Measurements from ENCODE around the gene ATXN10.

Gene ATXN10

GRCh38 chr22:45878901-45879551, 207.4 kb downstream of the ATXN10 start:
- no peak for DNase-seq (ENCODE audit: low read depth)

GRCh38 chr22:45879552-45879949, 207.9 kb downstream of the ATXN10 start:
- DNase-seq (ENCODE audit: low read depth): no peak

DNA sequence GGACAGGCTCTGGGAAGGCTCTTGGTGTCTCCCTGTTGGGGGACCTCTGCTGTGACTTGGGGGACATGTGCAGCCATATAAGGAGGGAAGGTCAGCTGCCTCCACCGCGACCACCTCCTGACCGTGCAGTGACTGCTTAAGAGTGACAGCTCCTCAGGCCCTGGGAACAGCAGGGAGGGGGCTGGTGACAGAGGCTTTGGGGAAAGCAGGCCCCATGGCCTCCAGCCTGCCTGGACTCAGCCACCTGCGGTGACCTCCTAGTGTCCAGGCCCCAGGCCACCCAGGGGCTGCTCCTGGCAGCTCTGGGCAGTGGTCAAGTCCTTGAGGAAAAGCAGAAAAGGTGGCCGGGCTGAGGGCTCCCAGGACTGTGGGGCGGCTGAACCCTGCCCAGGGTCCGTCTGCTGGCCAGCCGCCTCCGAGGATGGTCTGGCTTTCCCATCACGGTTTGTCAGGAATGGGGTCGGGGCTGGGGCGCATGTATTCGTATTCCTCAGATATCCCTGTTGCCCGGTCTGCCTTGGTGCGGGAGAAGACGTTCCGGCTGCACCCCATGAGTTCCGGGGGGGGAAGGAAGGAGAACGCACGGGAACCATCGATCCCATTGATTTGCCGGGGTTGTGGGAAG, 208.6 kb downstream of the ATXN10 start:
- DNase-seq (ENCODE audit: low read depth): no peak

- DNase-seq (ENCODE audit: low read depth): no peak
These were observed 209.3 kb downstream of the ATXN10 start for GRCh38 chr22:45880716-45881523.

- no peak for DNase-seq (ENCODE audit: low read depth)
These were observed 209.9 kb downstream of the ATXN10 start for GRCh38 chr22:45881524-45881875.

DNA sequence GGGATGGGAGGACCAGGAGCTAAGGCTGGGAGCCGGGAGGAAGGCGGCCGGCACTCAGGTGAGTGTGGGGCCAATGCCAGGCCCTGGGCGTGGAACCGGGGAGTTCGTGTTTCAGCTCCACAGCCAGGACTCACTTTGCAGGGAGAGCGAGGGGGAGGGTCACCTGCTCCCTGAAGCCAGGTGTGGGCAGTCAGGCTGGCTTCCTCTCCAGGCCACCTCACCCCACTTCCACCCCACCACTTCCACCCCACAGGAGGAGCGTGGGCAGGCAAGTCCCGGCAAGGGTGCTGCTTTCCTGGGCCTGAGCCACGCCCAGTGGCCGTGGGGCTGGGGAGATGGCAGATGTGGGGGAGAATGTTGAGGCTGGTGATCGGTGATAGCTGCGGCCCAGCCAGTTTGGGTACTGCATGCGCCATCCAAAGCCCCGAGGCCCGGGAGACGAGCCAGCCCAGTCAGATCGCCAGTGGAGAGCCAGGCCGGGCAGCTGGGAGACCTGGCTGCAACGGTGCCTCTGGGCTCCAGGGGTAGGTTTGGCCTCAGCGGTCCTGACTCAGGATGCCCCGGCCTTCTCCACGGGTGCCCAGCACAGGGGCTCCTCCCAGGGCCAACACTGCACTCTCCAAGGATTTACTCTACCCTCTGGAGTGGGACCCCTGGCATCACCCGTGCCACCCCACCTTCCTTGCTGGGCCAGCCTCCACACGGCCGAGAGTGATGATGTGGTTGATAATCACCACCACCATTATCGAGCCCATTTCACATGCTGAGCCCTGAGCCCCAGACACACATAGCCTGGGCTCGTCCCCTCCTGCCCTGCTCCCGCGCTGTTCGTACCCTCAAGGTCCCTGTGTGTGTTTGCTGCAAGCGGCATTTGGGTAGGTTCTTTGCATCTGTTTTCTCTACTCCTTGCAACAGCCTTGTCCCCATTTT, 211.5 kb downstream of the ATXN10 start:
- no peak for DNase-seq (ENCODE audit: low read depth)

- no peak for DNase-seq (ENCODE audit: low read depth)
These were observed 212.2 kb downstream of the ATXN10 start for GRCh38 chr22:45883811-45884170.

DNA sequence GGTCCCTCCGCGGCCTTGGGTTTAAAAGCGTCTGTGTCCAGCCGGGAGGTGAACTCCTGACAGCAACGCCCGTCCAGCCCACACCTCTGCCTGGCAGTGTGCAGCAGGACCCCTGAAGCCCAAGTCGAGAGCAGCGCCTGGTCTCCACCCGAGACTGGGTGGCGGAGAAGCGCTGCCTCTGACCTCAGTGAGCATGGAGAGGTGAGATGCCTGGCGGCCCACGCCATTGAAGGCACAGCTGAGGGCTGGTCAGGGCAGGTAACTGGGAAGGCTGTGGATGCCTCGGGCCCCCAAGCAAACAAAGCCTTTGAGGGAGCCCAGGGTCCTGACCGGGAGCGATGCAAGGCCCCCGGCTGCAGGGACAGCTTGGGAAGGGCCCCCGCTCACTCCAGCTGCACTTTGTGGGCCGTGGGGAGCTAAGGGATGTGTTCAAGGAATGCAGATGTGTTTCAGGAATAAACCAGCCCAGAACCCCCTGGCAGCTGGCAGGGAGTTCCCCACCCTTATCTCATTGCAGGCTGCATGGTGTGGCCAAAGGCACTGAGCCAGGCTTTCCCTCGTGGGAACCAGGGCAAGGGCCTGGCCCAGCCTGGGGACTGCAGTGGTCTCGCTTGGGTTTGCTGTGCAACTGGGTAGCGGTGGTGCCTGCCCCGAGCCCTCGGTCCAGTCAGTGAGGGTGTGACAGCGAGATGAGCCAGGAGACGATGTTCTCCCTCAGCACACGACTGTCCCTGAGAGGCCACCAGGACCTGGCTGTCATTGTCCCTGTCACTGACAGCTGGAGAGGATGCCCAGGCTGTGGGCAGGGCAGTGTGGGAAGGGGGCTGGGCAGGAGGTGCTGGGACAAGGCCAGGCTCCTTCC, 212.8 kb downstream of the ATXN10 start:
- DNase-seq (ENCODE audit: low read depth): no peak

GRCh38 chr22:45885171-45885840, 213.7 kb downstream of the ATXN10 start:
- DNase-seq (ENCODE audit: low read depth): no peak

DNA sequence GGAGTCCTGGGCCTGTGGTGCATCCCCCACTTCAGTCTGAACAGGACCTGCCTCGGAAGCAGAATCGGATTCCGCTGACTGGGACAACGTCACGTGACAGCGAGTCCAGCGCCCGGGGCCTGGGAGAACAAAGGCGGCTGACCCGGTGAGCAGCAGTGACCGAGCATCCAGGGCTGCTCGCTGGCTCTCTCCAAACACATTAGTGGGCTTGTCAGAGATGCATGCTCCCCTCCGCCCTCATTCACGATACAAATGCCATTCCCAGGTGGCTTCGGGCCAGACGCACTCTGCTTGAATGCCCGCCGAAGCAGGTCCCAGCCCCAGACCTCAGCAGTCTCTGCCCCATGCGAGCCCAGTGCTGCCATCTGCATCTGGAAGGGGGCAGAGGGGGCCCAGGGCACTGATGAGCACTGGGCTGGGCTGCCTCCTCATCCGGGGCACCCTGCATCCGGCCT, 214.3 kb downstream of the ATXN10 start:
- DNase-seq (ENCODE audit: low read depth): no peak

GRCh38 chr22:45886540-45886939, 214.9 kb downstream of the ATXN10 start:
- DNase-seq (ENCODE audit: low read depth): no peak

- DNase-seq (ENCODE audit: low read depth): no peak
These were observed 215.8 kb downstream of the ATXN10 start for GRCh38 chr22:45887202-45888131.

DNA sequence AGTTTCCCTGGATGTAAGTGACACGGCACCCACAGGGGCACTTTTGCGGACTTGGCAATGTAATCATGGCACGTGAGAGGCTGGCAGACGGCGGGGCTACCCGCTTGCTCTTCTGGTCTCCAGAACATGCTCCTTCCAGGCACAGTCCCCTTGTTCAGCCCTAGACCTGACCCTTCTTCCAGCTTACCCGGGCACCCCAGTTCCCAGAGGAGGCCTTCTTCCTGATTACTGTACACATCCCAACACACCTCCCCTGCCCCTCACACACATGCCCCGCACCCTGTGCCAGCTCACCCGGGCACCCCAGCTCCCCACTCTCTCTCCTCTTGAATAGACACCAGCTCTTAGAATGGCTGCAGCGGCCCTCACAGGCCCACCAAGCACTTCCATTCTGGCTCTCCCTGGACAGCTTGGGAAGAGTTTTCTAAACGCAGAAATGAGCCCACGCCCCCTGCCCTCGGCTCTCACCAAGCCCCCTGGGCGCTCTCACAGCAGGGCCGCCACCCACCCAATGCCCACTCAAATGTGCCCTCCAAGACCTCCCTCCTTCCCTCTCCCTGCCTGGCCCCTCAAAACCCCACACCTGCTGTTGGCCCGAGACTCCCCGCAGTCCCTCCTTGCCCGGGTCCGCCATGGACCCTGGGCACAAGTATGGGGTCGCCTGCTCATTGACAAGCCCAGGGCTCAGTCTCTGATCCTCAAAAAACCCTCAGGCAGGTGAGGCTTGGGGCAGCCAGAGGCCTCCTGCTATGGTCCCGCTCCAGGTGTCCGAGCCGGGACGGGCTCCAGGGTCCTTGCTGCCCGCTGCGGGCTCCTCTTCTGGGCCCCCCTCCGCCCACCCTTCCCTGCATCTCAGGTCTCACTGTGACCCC, 216.8 kb downstream of the ATXN10 start:
- DNase-seq (ENCODE audit: low read depth): no peak

GRCh38 chr22:45889093-45889538, 217.5 kb downstream of the ATXN10 start:
- no peak for DNase-seq (ENCODE audit: low read depth)

DNA sequence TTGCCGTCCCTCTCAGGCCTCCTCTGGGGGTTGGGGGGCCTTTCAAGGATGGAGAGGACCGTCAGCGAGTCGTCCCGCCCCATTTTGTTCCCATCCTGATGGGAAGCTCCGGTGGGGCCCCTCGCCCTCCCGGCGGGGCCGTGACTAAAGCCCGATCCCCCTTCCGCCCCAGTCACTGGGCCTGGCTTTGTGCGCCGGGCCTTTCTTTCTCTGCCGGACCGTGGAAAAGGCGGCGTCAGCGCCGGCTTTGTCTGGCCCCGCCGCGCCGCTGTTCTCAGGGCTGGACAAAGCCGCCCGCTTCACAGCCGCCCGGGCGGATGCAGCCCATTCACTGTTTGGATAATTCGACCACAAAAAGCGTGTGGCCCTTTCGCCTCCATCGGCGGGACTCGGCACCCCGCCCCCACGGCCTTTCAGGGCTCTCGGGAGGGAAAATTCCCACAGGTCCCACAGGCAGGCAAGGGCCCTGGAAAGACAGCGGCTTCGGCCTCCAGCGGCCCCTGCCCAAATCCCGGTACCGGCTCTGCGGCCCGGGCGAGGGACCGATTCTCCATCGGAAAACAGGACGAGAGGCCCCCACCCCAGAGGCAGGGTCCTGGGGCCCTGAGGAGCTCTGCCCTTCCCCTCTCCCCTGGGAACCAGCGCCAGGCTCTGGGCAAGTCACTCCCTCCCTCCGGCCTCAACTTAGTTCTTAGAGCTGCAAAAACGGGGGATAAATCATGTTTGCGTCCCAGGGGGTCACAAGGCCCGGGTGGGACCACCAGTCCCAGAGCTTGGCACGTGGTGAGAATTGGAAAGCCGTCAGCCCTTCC, 218.1 kb downstream of the ATXN10 start:
- no peak for DNase-seq (ENCODE audit: low read depth)

GRCh38 chr22:45890351-45890635, 218.7 kb downstream of the ATXN10 start:
- no peak for DNase-seq (ENCODE audit: low read depth)

- DNase-seq (ENCODE audit: low read depth): no peak
These were observed 219.4 kb downstream of the ATXN10 start for GRCh38 chr22:45891021-45891421.

DNA sequence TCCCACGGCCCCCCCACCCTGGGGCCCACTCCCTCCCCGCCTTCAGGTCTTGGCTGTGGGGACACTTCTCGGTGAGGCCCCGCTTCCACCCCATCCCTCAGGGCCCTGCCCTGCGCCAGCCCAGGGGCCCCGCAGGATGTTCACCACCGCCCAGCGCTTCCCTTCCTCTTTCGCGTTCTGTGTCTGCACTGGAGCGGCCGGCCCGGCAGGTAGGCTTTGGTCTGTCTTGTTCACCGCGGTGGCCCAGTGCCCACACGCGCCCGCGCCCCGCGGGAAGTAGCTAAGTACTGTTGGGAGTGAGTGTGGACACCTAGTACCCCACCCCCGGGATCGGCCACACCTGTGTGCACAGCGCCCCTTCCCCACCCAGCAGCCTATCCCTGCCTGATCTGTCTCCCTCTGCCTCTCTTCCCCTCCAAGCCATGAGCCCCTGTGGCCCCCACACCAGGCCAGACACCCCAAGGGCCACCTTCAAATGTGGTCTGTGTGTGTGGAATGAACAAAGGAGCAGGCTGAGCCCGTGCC, 219.9 kb downstream of the ATXN10 start:
- no peak for DNase-seq (ENCODE audit: low read depth)

Data from activated T-helper 1 cell treated with Interleukin-2 at 50 U/mL for 16 hours (primary cell).